MG63 (cell line): ENCODE data around the gene TBRG4. TPM values are rescaled to one million over a fixed set of nuclear protein-coding genes. Genes with fewer than 3 reads are reported as not detected.

Experiments
- DNase-seq: peaks from one replicate; pipeline ENCODE4 v3.0.0-alpha.2; 2020
- H3K27me3 ChIP-seq: fragments of 250-450 bp; sonication (Bioruptor Pico); 2 replicates; pipeline ENCODE4 v1.5.1; 2020; ENCODE audit warnings: mild to moderate bottlenecking, moderate library complexity
- H3K36me3 ChIP-seq: fragments of 250-450 bp; sonication (Bioruptor Pico); 2 replicates; pipeline ENCODE4 v1.5.1; 2020; ENCODE audit warnings: mild to moderate bottlenecking, moderate library complexity
- H3K4me3 ChIP-seq: fragments of 250-450 bp; sonication (Bioruptor Pico); 2 replicates; pipeline ENCODE4 v1.5.1; 2020; ENCODE audit warnings: mild to moderate bottlenecking, moderate library complexity
- H3K9me3 ChIP-seq: fragments of 250-450 bp; sonication (Bioruptor Pico); 2 replicates; pipeline ENCODE4 v1.5.1; 2020; ENCODE audit warnings: mild to moderate bottlenecking, moderate library complexity
- total RNA-seq: library from RNA; depleted of rRNA; stranded (reverse); fragments of >200 nt; shearing (Covaris generic); gene quantifications from 2 replicates; pipeline ENCODE4 v1.2.3, GENCODE V29; 2014; ENCODE audit warnings: low replicate concordance

The TBRG4 gene
- total RNA-seq, 1 experiment from 2014 or later, result 126 TPM

DNA sequence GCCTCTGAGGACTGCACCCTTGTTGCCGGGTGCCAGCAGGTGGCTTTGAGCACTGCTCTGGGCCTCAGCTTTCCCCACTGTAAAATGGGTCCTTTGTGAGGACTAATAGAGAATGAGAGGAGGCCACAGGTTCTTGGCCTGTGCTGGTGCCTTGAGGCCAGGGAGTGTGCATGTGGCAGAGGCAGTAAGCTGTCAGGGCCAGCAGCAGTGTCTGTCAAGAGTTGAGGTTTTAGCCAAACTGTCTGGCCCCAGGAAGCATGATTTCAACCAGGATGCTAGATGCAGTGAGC, 36.2 kb downstream of the TBRG4 start:
- no peak for DNase-seq
- no peaks in the 10 kb centered on the region for H3K27me3 ChIP-seq
- no peaks in the 10 kb centered on the region for H3K9me3 ChIP-seq
- no peaks in the 10 kb centered on the region; the same call in 1 of the 2 replicates for H3K36me3 ChIP-seq
- H3K4me3 ChIP-seq, result no peak overlapping the region

DNA sequence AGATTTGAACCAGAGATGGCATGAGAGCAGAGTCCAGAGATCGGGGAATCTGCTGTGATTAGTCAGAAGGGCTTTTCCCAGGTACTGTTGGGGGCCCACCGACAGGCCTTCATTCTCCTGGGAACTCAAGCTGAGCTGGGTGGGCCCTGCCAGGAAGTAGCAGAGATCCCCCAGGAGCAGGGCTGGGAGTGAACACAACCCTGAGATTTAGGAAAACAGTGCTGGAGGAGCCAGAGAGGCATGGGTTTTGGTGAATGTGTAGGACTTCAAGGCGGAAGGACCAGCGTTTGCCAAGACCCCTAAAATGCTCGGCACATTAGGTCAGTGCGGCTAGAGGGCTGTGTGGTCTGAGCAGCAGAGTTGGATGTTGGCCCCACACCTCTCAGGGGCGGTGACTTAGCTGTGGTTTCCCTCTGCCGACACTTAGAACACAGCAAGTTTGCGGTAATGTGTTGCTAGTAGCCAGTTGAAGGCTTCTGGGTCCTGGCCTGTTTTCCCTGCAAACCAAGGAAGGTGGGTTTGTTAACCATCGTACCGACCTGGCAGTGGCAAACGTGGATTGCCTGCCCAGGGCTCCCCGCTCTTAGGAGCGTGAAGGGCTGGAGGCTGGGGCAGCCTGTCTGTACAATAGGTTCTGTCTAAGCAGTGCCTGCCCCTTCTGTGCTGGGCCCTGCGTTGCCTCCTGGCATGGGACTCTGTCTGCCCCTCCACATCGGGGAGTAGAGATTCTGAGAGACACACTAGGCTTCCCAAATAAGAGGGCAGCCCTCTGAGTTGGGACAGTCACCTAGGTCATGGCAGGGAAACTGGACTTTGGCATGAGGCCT, 36.8 kb downstream of the TBRG4 start:
- H3K36me3 ChIP-seq, result peaks cover 2% of the 10 kb centered on the region; the same call in 1 of the 2 replicates
- no peak for DNase-seq

DNA sequence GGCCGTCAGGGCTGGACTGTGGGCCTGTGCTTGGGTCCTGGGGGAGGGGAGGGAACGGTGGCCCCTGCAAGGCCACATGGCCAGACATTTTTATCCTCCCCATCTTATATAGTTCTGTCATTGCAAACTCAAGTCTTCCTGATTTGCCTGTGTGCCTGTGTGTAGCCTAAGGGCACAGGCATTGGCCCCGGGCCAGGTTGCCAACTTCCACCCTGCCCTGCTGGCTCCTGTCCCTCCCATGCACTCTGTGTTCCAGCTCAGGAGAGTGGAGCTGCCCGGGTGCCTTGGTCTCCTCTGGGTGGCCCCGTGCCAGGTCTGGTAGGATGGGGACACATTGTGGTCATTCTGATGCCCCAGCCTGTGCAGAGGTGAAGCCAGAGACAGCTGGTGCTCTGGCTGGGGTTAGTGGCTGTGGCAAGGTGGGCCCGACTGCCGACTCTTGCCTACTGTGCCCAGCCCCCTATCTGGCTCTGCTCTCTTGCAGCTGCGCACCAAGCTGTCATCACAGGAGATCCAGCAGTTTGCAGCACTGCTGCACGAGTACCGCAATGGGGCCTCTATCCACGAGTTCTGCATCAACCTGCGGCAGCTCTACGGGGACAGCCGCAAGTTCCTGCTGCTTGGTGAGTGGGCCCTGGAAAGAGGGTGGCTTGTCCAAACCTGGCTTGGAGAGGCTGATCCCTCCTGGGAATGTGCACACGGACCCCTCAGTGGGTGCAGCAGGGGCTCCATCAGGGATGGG, 37.5 kb downstream of the TBRG4 start:
- Histone ChIP-seq H3K9me3 (no peaks in the 10 kb centered on the region), H3K36me3 (peaks cover 2% of the 10 kb centered on the region; the same call in 1 of the 2 replicates), H3K4me3 (no peak overlapping the region), H3K27me3 (no peaks in the 10 kb centered on the region)
- DNase-seq, result no peak

More for the DNA sequence above, 36.8 kb downstream of the TBRG4 start:
- H3K4me3 ChIP-seq, result no peak overlapping the region
- no peaks in the 10 kb centered on the region for H3K9me3 ChIP-seq
- no peaks in the 10 kb centered on the region for H3K27me3 ChIP-seq

DNA sequence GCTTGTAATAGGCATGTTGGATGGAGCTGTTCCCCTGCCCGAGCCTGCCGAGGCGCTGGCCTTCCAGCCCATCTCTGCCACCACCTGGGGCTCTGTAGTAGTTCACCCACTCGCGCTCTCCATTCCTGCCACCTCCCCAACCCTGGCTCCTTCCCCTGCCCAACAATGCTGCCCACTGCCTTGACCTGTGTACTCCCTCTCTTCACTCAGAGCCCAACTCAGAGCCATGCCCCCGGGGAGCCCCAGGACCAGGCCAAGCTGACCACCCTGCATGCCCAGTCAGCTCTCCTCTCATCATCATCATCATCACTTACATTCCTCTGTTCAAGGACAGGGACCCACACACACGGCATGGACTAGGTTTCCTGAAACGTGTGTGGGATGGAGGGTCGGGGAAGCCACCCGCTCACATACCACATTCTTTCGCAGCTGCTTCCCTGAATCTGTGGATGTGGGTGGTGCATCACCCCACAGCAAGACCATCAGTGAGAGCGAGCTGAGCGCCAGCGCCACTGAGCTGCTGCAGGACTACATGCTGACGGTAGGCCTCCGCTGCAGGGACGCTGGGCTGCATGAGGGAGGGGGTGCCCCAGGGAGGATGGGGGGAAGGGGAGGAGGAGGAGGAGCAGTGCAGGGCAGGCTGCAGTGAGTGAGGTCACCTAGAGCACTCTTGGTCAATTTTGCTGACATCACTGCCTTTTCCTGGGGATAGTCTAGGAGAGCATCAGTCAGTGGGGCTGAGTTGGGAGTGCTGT, 38.3 kb downstream of the TBRG4 start:
- Histone ChIP-seq H3K27me3 (no peaks in the 10 kb centered on the region), H3K4me3 (no peak overlapping the region), H3K9me3 (no peaks in the 10 kb centered on the region), H3K36me3 (peaks cover 8% of the 10 kb centered on the region)
- DNase-seq, result no peak

DNA sequence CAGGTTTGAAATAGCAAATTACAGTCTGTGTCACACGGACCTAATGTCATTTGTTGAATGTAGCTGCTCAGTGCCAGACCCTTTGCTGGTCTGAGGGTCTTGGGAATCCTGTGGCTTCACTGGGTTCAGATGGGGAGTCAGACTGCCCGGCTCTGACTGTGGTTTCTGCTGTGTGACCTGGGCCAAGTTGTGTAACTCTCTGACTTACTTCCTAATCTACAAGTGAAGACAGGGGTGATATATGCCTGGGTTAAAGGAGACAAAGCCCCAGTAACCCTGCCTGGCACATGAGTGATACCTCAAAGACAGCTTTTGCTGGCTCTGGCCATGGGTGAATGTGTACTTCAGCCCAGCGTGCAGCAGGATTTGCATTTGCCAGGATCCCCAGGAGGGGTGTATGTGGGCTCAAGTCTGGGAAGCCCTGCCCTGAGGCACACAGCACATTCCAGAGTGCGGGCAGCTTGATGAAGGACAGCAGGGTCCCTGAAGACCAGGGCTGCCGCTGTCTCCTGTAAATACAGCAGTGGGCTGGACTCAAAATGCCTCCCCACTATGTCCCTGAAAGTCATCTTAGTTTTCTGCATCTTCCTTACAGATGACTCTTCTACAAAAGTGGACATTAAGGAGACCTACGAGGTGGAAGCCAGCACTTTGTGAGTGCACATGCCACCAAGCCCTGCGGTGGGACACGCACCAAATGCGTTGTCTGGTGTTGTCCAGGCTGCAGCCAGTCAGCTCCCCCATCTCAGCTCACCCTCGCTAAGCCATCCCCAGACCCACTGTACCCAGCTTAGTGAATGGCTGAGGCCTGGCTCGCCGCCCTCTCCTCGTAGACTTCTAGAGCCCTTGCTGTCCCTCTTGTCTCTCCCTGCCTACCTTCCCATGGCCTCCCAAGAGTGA, 39.1 kb downstream of the TBRG4 start:
- Histone ChIP-seq H3K36me3 (peaks cover 12% of the 10 kb centered on the region), H3K27me3 (no peaks in the 10 kb centered on the region), H3K9me3 (no peaks in the 10 kb centered on the region), H3K4me3 (no peak overlapping the region)
- DNase-seq, result no peak

DNA sequence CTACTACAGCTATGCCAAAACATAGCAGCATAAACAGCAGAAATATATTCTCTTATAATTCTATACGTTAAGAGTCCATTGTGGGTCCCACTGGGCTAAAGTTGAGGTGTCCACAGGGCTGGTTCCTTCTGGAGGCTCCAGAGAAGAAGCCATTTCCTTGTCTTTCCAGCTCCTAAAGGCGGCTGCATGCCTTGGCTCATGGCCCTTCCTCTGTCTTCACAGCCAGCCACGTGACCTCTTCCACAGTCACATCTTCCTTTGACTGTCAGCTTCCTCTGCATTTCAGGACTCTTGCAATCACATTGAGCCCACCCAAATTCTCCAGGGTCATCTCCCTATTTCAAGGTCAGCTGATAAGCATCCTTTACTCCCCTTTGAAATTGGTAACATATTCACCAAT, 40.0 kb downstream of the TBRG4 start:
- peaks cover 12% of the 10 kb centered on the region for H3K36me3 ChIP-seq
- H3K27me3 ChIP-seq, result no peaks in the 10 kb centered on the region
- no peak overlapping the region for H3K4me3 ChIP-seq
- H3K9me3 ChIP-seq, result no peaks in the 10 kb centered on the region
- DNase-seq, result no peak

DNA sequence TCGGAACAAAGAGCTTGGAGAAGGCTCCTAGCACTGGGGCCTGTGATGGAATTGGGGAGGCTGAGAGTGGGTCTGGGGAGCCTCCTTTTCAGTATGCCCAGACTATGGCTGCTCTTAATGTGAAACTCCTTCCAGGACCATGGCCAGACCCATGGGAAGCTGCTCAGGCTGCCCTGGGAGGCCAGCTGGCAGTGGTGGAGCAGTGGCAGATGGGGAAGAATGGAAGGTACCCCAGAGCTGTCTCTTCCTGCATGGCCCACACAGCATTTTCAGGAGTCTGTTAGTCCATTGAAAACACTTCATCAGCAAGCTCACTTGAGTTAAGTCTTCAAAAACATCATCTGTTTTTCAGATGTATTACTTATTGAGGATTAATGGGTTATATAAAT, 41.2 kb downstream of the TBRG4 start:
- H3K9me3 ChIP-seq, result no peaks in the 10 kb centered on the region
- H3K4me3 ChIP-seq, result no peak overlapping the region
- H3K27me3 ChIP-seq, result no peaks in the 10 kb centered on the region
- H3K36me3 ChIP-seq, result peaks cover 14% of the 10 kb centered on the region
- DNase-seq, result no peak

DNA sequence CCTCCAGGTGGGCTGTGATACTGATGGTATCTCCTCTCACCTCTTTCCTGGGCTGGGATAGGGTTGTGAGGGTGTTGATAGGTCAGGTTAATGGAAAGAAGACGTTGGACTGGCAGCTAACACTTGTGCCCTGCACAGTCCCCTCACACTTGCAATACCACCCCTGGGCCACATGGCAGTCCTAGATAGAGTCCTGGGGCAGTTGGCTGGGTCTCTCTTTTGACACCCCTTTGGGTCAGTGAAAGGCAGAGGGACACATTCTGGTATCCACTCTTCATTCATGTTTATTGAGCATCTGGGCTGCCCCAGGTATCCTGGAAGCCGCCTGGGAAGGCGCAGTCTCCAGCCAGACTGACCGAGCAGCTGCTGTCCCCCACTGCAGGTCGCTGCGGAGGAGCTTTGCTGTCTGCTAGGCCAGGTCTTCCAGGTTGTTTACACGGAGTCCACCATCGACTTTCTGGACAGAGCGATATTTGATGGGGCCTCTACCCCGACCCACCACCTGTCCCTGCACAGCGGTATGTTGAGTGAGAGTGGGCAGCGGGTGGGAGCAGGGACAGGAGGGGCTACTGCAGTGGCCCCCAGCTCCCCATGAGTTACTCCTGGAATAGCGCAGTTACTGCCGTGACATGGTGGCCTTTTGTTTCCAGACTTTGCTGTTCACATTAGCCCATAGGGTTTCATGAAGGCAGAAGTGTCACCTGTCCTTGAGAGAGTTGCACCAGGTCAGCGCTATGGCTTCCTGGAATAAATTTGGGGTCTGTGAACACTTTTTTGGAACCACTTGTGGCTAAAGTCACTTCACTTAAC, 41.8 kb downstream of the TBRG4 start:
- Histone ChIP-seq H3K4me3 (no peak overlapping the region), H3K9me3 (no peaks in the 10 kb centered on the region), H3K27me3 (no peaks in the 10 kb centered on the region), H3K36me3 (peaks cover 14% of the 10 kb centered on the region)
- DNase-seq, result no peak

DNA sequence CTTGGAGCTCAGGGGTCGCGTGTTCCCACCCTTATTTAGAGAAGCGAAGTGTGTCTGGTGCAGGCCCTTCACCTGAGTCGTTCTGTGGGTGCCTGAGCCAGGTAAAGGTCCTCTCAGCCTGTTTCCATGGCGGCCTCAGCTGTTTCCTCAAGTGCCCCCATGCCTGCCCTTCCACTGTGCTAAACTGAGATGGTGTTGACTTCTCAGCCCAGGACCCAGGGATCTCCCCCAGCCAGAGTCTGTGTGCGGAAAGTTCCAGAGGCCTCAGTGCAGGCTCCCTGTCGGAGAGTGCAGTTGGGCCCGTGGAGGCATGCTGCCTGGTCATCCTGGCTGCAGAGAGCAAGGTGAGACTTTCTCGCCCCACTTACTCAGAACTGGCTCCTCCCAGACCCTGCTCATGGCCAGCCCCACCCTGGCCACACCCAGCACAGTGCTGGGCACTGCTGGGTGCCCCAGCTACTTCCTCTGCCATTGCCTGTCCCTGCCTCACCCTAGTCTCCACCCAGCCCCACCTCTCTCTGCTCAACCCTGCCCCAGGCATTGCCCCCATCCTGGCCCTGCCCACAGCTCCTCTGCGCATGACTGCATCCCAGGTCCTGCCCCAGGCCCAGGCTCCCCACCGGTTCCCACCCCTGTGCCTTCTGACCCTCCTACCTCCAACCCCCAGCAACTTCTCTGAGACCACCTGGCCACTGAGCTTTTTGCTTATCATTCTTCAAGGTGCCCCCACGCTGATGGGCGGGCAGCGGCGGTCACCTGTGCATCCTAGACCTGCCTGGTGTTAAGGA, 43.1 kb downstream of the TBRG4 start:
- no peak overlapping the region for H3K4me3 ChIP-seq
- no peaks in the 10 kb centered on the region for H3K27me3 ChIP-seq
- peaks cover 20% of the 10 kb centered on the region for H3K36me3 ChIP-seq
- H3K9me3 ChIP-seq, result no peaks in the 10 kb centered on the region
- DNase-seq, result no peak

DNA sequence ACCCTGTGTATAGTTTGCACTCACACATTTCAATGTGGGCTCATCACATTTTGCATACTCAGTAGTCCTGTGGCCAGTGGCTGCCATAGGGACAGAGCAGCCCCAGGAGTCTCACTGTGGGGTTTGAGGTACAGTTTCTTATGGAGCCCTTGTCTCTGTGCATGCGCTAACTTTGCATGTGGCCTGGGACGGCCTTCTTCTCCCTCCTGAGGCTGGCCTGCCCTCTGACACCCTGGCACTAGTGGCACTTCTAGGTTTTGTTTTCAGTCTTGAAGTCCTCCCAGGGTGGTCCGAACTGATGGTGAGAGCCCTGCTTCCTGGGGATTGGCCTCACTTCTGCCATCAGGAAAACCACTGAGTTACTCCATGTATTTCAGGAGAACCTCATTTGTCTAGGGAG, 43.9 kb downstream of the TBRG4 start:
- Histone ChIP-seq H3K36me3 (peaks cover 21% of the 10 kb centered on the region), H3K27me3 (no peaks in the 10 kb centered on the region), H3K4me3 (no peak overlapping the region), H3K9me3 (no peaks in the 10 kb centered on the region)
- no peak for DNase-seq

DNA sequence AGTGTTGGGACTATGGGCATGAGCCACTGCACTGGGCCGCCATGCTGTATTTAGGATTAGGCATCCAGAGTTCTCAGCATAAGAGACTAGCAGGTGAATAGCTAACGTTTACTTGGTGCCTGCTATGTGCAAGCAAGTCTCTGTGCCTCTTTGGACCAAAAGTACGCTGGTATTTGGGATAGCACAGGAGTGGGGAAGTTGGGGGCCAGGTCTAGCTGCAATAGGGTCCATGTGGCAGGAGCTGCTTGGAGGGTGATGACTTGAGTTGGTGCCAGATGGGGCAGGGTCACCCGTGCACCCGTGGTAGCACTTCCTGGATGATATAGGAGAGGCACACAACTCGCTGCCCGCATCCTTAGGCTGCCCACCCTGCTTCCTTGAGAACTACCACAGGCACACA, 45.1 kb downstream of the TBRG4 start:
- no peaks in the 10 kb centered on the region for H3K27me3 ChIP-seq
- no peak for DNase-seq
- no peaks in the 10 kb centered on the region for H3K9me3 ChIP-seq
- H3K4me3 ChIP-seq, result no peak overlapping the region
- H3K36me3 ChIP-seq, result peaks cover 21% of the 10 kb centered on the region

DNA sequence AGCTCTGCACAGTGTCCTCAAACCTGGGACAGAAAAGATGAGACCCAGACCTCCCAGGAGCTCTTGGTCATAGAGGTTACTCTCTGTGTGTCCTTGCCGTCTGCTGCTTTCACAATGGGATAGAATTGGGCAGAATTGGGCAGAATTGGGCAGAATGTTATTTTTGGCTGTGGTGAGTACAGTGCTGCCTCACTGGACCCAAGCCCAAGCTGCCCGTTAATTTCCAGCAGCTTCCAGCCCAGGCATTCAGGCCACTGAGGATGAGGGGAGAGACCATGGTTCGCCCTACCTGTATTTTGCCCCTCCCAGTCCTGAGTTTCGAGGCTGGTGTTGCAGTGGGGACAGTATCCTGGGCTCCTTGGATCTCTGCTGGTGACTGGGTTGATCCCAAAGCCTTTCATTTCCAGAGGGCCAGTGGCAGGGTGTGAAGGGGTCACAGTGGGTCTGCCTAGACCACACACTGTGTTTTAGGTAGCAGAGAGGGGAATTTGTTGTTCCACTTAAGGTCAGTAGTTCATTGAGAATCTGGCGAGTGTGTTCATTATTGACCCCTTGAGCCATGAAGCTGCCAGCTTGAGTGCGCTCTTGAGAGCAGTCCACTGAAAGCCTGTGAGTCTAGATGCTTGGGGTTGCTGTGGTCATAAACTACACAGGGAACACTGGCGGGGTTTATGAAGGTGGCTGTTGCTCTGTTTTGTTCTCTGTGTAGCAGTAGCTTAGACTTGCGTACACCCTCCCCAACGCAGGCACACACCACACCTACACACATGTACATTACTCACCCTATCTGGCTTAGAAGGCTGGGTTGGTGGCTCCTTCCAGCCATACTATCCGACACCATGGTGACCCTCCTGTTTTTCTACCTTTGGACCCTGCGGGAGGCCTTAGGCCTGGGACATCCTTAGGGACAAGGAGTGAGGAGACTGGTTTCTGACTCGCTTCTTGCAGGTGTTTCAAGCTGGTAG, 46.2 kb downstream of the TBRG4 start:
- Histone ChIP-seq H3K27me3 (no peaks in the 10 kb centered on the region), H3K4me3 (no peak overlapping the region), H3K36me3 (peaks cover 23% of the 10 kb centered on the region), H3K9me3 (no peaks in the 10 kb centered on the region)
- no peak for DNase-seq

DNA sequence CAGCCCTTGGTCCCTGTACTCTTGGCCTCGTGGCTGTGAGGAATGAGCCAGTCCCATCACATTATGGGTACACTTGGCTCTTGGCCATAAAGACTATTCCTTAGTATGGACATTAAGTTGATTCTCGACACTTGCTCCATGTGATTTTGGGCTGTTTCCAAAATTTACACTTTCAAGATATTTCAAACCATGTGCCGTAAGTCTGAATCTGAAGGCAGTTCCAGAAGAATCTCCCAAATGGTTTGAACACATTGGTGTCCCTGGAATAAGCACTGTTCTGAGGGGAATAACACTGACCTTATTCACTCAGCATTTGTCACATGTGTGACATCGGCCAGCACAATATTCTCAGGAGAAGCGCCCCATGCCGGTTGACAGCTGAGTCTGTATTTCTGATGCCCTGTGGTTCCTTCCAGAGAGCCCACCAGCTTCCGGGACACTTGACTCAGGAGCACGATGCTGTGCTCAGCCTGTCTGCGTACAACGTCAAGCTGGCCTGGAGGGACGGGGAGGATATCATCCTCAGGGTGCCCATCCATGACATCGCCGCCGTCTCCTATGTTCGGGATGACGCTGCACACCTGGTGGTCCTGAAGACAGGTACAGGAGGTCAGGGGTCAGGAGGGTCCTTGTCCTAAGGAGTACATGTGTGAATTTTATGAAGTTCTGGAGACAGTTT, 47.3 kb downstream of the TBRG4 start:
- H3K4me3 ChIP-seq, result no peak overlapping the region
- DNase-seq, result no peak
- no peaks in the 10 kb centered on the region for H3K9me3 ChIP-seq
- peaks cover 22% of the 10 kb centered on the region for H3K36me3 ChIP-seq
- H3K27me3 ChIP-seq, result no peaks in the 10 kb centered on the region
